ENCODE results near the gene TAF1. TPM values are rescaled to one million over a fixed set of nuclear protein-coding genes. Genes with fewer than 3 reads are reported as not detected.

Gene TAF1
- total and polyA plus RNA-seq, 9 of the 15 experiments (the other 6 are each of a cell fraction or from before 2014, with no cell fraction given), result 6.4 to 45.1 (median 38.1) TPM

GRCh38 chrX:71364221-71364620 lies 1.9 kb upstream of the TAF1 start:
- Histone ChIP-seq H3K4me3 (no peak overlapping the region), H3K4me2 (ENCODE audit: insufficient read depth, low read length) (no peak overlapping the region), H3K79me2 (ENCODE audit: control insufficient read depth, insufficient read depth, low read length) (peaks cover 28% of the 10 kb centered on the region), H3K9me1 (ENCODE audit: control insufficient read depth, insufficient read depth, low read length) (no peaks in the 10 kb centered on the region), H3K27me3 (ENCODE audit: control insufficient read depth in 2 of 2, insufficient read depth in 2 of 2, low read length in 2 of 2) (no peaks in the 10 kb centered on the region), H3K36me3 (ENCODE audit: control insufficient read depth, insufficient read depth, low read length) (peaks cover 14% of the 10 kb centered on the region; the same call in 2 of the 3 replicates), H3K9ac (ENCODE audit: insufficient read depth in 1 of 2, low read depth in 2 of 2, low read length in 2 of 2) (no peak overlapping the region), H2AFZ (ENCODE audit: low read depth, low read length) (no peak overlapping the region), H3K4me1 (replicated peaks in 1 of 2; ENCODE audit: control insufficient read depth in 2 of 2, insufficient read depth in 2 of 2, low read length in 2 of 2) (peaks cover 8 to 9% of the 10 kb centered on the region in 2 experiments; a peak in 4 of 5 replicates), H3K9me3 (replicated peaks; ENCODE audit: control insufficient read depth, insufficient read depth, low read depth, low read length) (no peaks in the 10 kb centered on the region), H4K20me1 (replicated peaks; ENCODE audit: control insufficient read depth, insufficient read depth, low read length) (0 out of 2 replicates have a peak, but pooled peaks cover 5% of the 10 kb centered on the region), H3K27ac (ENCODE audit: extremely low read depth, low read depth, low read length) (no peak overlapping the region)
- WGBS (ENCODE audit: insufficient coverage, low coverage, missing lambda C conversion rate), result 94% methylated on average over 10 of the region's 14 CpGs
- ATAC-seq, result no peak
- ChIA-PET CTCF (ENCODE audit: low intra/inter-chr PET ratio) (no interaction called here), POLR2A (no interaction called here)
- in situ Hi-C loops (cut with MboI) (loop anchor here (10.0 kb wide), 1 partner anchor 369 kb away; no protein-coding TSS in a partner anchor), intact Hi-C loops (cut with micrococcal nuclease) (loop anchor here (10.0 kb wide), 1 partner anchor 369 kb away; no protein-coding TSS in a partner anchor)
- no peak for FAIRE-seq
- DNase-seq (ENCODE audit: extremely low read depth in 1 of 4, low spot score in 3 of 4), result no peak
- no TSS peak for BruUV-seq (replicated peaks)
- TF ChIP-seq RBFOX2 (IDR thresholded peaks at IDR 0.05; ENCODE audit: low read depth, low read length) (no peak), ELK1 (CRISPR knock-in tag; IDR thresholded peaks at IDR 0.05) (no peak), MTA1 (IDR thresholded peaks at IDR 0.05; ENCODE audit: borderline replicate concordance) (no peak), PBX2 (CRISPR knock-in tag; IDR thresholded peaks at IDR 0.05; ENCODE audit: low read depth) (no peak), PBX2 (tag; conservative IDR thresholded peaks at IDR 0.05; ENCODE audit: low read depth) (no peak), TFE3 (CRISPR knock-in tag; IDR thresholded peaks at IDR 0.05) (no peak), CEBPG (CRISPR knock-in tag; IDR thresholded peaks at IDR 0.05) (no peak), CEBPG (tag; conservative IDR thresholded peaks at IDR 0.05 in 1 of 2, IDR thresholded peaks at IDR 0.05 in 1 of 2) (no peak), ZNF586 (CRISPR knock-in tag; conservative IDR thresholded peaks at IDR 0.05) (no peak), KAT8 (IDR thresholded peaks at IDR 0.05; ENCODE audit: low read depth) (no peak), CREB3L1 (IDR thresholded peaks at IDR 0.05; ENCODE audit: borderline replicate concordance, low read depth) (no peak), SMARCE1 (IDR thresholded peaks at IDR 0.05) (no peak), XRCC4 (IDR thresholded peaks at IDR 0.05; ENCODE audit: extremely low read depth, insufficient read depth, insufficient read length) (no peak), SMAD3 (CRISPR knock-in tag; conservative IDR thresholded peaks at IDR 0.05) (no peak), ETS1 (conservative IDR thresholded peaks at IDR 0.05; ENCODE audit: control insufficient read depth, low read depth, low read length) (no peak)

Measured in K562 (cell line).